HG02943 (cell line): Measurements from ENCODE around the gene ANAPC7.
A peak's percentile ranks its signal among the peaks of the same experiment; 100 is the strongest.
"Not testable (repeated sequence)": the region's sequence is repeated elsewhere in the genome, so short reads cannot be mapped to it uniquely, and the experiment has no call there.

Experiments
- ATAC-seq: cut with Tn5 transposase; IDR thresholded peaks from one replicate; pipeline ENCODE4 v1.9.1; 2021; ENCODE audit warnings: mild to moderate bottlenecking, low read depth, moderate library complexity; ENCODE audit not compliant: unreplicated experiment

The ANAPC7 gene

GRCh38 chr12:110403146-110403975 lies at the start of gene ANAPC7:
Gene ANAPC7, minus strand, starts transcription at chr12:110403708. Its CDS starts 81 bp downstream, at chr12:110403627.
- no peak for ATAC-seq

- ATAC-seq, result no peak
Measured at GRCh38 chr12:110451263-110451662, 47.8 kb upstream of the ANAPC7 start.

DNA sequence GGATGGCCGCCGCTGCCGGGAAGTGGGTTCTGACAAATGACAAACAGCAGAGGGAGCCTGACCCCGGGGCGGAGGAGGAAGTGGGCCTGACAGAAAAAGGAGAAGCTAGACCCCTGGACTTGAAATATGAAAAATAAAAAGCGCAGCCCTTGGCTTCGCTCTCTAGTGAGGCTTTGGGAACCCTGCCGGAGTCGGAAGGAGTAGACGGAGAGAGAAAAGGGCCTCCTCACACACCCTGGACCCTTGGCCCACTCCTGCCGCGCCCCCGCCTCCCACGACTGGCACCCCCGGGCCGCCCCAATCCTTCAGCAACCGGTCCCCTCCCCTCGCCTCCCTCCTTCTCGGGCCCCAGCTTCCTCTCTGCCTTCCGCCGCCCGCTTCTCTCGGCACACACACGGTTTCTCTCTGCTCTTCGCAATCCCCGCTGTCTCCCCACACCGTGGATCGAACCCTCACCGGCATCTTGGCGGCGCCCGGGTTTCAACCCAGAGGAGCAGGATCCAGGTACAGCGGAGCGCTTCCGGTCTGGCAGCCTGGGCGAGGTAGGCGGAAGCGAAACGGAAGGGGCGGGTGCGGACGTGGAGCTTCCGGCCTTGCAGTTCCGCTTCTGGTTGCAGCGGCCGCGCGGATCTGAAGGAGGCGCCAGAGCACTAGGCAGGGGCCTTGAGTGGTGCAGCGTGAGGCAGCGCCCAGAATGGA lies 46.4 kb upstream of the ANAPC7 start, which contains the start of gene ARPC3:
Gene ARPC3, minus strand, starts transcription at position 539 of the 699 bp plus-strand sequence. Its CDS starts 77 bp downstream, at position 462.
- peak; percentile 96 for ATAC-seq

- no peak for ATAC-seq
Measured at GRCh38 chr12:110444455-110444854, 40.9 kb upstream of the ANAPC7 start.

DNA sequence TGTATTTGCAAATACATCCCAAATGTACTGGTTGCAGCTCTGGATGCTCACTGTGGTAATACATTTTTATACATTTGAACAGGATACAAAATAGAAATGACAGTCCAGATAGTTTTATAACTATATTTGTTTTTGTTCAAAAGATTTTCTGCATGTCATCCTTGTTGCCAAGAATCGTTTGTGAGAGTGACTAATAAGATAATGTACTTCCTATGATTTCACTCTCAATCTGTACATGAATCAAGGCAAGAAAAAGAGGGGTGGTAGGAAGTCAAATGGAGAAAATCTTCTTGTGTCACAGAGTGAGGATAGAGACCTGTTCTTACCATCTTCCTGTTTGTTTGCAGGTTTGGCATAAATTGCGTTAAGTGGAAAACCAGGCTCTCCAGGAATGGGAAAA lies 32.7 kb upstream of the ANAPC7 start:
- no peak for ATAC-seq

GRCh38 chr12:110431957-110432587 lies 28.6 kb upstream of the ANAPC7 start:
- ATAC-seq, result no peak

GRCh38 chr12:110429676-110430075 lies 26.2 kb upstream of the ANAPC7 start:
- not testable (repeated sequence) for ATAC-seq

GRCh38 chr12:110426406-110426805 lies 22.9 kb upstream of the ANAPC7 start:
- ATAC-seq, result no peak

- ATAC-seq, result no peak
Measured at GRCh38 chr12:110424237-110424636, 20.7 kb upstream of the ANAPC7 start.

- no peak for ATAC-seq
Measured at GRCh38 chr12:110421701-110422100, 18.2 kb upstream of the ANAPC7 start.

DNA sequence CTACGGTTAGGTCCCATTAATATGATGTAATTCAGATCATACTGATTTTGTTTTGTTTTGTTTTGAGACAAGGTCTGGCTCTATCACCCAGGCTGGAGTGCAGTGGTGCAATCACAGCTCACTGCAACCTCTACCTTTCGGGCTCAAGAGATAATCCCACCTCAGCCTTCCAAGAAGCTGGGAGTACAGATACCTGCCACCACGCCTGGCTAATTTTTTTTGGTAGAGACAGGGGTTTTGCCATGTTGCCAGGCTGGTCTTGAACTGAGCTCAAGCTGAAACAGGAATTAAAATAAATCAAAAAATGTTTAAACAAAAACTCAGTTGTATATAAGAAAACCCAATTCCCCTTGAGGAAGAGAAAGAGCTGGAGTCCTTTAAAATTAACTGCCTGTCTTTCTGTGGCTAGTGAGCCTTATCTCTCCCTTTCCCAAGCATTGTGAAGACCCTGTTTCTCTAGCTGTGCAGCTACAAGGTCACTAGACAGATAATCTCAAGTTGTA lies 17.7 kb upstream of the ANAPC7 start:
- no peak for ATAC-seq

DNA sequence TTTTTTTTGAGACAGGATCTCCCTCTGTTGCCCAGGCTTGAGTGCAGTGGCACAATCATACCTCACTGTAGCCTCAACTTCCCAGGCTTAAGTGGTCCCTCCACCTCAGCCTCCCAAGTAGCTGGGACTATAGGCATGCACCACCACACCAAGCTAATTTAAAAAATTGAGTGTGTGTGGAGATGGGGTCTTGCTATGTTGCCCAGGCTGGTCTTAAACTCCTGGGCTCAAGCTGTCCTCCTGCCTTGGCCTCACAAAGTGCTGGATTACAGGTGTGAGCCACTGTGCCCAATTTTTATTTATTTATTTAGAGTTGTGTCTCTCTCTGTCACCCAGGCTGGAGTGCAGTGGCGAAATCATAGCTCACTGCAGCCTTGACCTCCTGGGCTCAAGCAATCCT lies 17.1 kb upstream of the ANAPC7 start:
- not testable (repeated sequence) for ATAC-seq

- not testable (repeated sequence) for ATAC-seq
Measured at GRCh38 chr12:110417113-110417512, 13.6 kb upstream of the ANAPC7 start.

GRCh38 chr12:110410086-110410485 lies 6.6 kb upstream of the ANAPC7 start:
- ATAC-seq, result not testable (repeated sequence)

GRCh38 chr12:110405126-110405662 lies 1.7 kb upstream of the ANAPC7 start:
- ATAC-seq, result not testable (repeated sequence)

DNA sequence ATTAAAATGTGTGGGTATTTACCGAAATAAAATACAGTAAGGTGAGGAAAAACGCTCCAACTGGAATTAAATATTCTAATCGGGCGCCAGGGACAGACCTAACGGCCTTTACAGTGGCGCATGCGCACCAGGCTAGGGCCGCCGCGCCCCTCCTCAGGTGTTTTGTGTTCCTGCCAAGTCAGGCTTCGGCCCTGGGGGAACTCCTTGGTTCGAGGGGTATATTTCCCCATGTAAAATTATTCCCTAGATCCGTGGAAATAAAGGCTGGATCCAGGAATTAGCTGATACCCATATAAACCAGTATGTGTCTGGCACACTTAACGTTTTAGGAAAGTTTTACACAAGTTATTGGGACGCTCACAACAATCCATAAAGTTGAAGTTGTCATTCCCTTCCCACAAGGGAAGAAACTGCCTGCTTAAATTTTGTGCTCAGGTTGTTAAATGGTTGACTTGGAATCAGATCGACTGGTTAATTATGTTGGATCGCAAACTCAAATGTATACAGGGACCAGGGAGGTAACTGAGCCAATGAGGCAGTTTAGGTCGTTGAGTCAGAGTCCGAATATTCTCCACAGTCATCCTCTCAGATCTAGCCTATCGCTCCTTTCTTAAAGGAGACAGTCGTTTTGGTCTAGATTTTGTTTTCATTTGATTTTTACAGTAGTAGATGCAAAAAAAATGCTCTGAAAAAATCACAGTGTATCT lies 621 bp upstream of the ANAPC7 start:
- no peak for ATAC-seq

DNA sequence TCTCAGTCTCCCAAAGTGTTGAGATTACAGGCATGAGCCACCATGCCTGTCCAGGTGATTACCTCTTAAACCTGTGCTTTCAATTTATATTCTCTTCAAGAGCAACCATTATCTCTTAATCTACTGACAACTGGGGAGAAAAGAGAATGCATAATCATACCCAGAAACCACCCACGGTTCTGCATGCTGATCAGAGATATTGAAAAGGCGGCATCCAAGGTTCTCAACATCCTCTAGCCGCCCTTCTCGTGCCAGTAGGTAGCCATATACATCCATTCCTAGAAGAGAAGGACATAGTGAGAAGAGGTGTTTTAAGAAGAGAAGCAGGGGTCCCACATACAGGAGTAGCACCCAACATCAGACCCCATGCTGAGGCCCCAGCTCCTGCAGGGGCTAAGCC lies 20.8 kb downstream of the ANAPC7 start:
- ATAC-seq, result no peak

GRCh38 chr12:110379631-110380030 lies 23.9 kb downstream of the ANAPC7 start:
- ATAC-seq, result no peak

GRCh38 chr12:110379197-110379596 lies 24.3 kb downstream of the ANAPC7 start:
- ATAC-seq, result no peak
